ENCODE data around the gene UBE3D. TPM values are rescaled to one million over a fixed set of nuclear protein-coding genes. Genes with fewer than 3 reads are reported as not detected.
"Not testable (repeated sequence)": the region's sequence is repeated elsewhere in the genome, so short reads cannot be mapped to it uniquely, and the experiment has no call there.

UBE3D gene
- polyA plus RNA-seq, 3 donors = 8.0 to 10.3 (median 9.2) TPM

GRCh38 chr6:82917346-82918064 is 148.1 kb downstream of the UBE3D start:
- DNase-seq (ENCODE audit: low read depth in 3 of 3, low spot score in 2 of 3) = no peak

GRCh38 chr6:82915666-82916065 is 150.0 kb downstream of the UBE3D start:
- no peak for DNase-seq (ENCODE audit: low read depth in 3 of 3, low spot score in 2 of 3)

- DNase-seq (ENCODE audit: low read depth in 3 of 3, low spot score in 2 of 3) = no peak
Measured at GRCh38 chr6:82914511-82914910, 151.1 kb downstream of the UBE3D start.

- no peak for DNase-seq (ENCODE audit: low read depth in 3 of 3, low spot score in 2 of 3)
Measured at GRCh38 chr6:82910820-82911219, 154.8 kb downstream of the UBE3D start.

GRCh38 chr6:82910395-82910794 is 155.2 kb downstream of the UBE3D start:
- DNase-seq (ENCODE audit: low read depth in 3 of 3, low spot score in 2 of 3) = no peak

- DNase-seq (ENCODE audit: low read depth in 3 of 3, low spot score in 2 of 3) = no peak
Measured at GRCh38 chr6:82909551-82909950, 156.1 kb downstream of the UBE3D start.

GRCh38 chr6:82908661-82909060 is 157.0 kb downstream of the UBE3D start:
- no peak for DNase-seq (ENCODE audit: low read depth in 3 of 3, low spot score in 2 of 3)

GRCh38 chr6:82906951-82907350 is 158.7 kb downstream of the UBE3D start:
- no peak for DNase-seq (ENCODE audit: low read depth in 3 of 3, low spot score in 2 of 3)

GRCh38 chr6:82906489-82906888 is 159.2 kb downstream of the UBE3D start:
- no peak for DNase-seq (ENCODE audit: low read depth in 3 of 3, low spot score in 2 of 3)

- DNase-seq (ENCODE audit: low read depth in 3 of 3, low spot score in 2 of 3) = no peak
Measured at GRCh38 chr6:82904860-82905259, 160.8 kb downstream of the UBE3D start.

GRCh38 chr6:82904257-82904656 is 161.4 kb downstream of the UBE3D start:
- no peak for DNase-seq (ENCODE audit: low read depth in 3 of 3, low spot score in 2 of 3)

- DNase-seq (ENCODE audit: low read depth in 3 of 3, low spot score in 2 of 3) = no peak
Measured at GRCh38 chr6:82902290-82902689, 163.4 kb downstream of the UBE3D start.

- no peak for DNase-seq (ENCODE audit: low read depth in 3 of 3, low spot score in 2 of 3)
Measured at GRCh38 chr6:82894653-82895259, 170.9 kb downstream of the UBE3D start.

- no peak for DNase-seq (ENCODE audit: low read depth in 3 of 3, low spot score in 2 of 3)
Measured at GRCh38 chr6:82893889-82894652, 171.6 kb downstream of the UBE3D start.

- not testable (repeated sequence) for DNase-seq (ENCODE audit: low read depth in 3 of 3, low spot score in 2 of 3)
Measured at GRCh38 chr6:82891503-82891902, 174.1 kb downstream of the UBE3D start.

- no peak for DNase-seq (ENCODE audit: low read depth in 3 of 3, low spot score in 2 of 3)
Measured at GRCh38 chr6:82891076-82891475, 174.6 kb downstream of the UBE3D start.

- no peak for DNase-seq (ENCODE audit: low read depth in 3 of 3, low spot score in 2 of 3)
Measured at GRCh38 chr6:82890240-82890639, 175.4 kb downstream of the UBE3D start.

GRCh38 chr6:82889143-82889542 is 176.5 kb downstream of the UBE3D start:
- no peak for DNase-seq (ENCODE audit: low read depth in 3 of 3, low spot score in 2 of 3)

- no peak for DNase-seq (ENCODE audit: low read depth in 3 of 3, low spot score in 2 of 3)
Measured at GRCh38 chr6:82882363-82883023, 183.1 kb downstream of the UBE3D start.

GRCh38 chr6:82881519-82881918 is 184.1 kb downstream of the UBE3D start:
- no peak for DNase-seq (ENCODE audit: low read depth in 3 of 3, low spot score in 2 of 3)

- DNase-seq (ENCODE audit: low read depth in 3 of 3, low spot score in 2 of 3) = no peak
Measured at GRCh38 chr6:82878812-82879211, 186.8 kb downstream of the UBE3D start.

Data from right renal cortex interstitium (tissue), 3 donors.